GM10266 (cell line): ENCODE data around the gene ZNF536.

Source experiments
- DNase-seq: peaks from one replicate; pipeline ENCODE4 v3.0.0; 2012; ENCODE audit errors: extremely low spot score
- CTCF ChIP-seq: IDR thresholded peaks from 2 replicates; pipeline ENCODE4 v1.5.1; 2012; ENCODE audit warnings: mild to moderate bottlenecking, low read depth; ENCODE audit not compliant: control insufficient read depth, insufficient read depth; ENCODE audit errors: missing control alignments

Gene ZNF536

DNA sequence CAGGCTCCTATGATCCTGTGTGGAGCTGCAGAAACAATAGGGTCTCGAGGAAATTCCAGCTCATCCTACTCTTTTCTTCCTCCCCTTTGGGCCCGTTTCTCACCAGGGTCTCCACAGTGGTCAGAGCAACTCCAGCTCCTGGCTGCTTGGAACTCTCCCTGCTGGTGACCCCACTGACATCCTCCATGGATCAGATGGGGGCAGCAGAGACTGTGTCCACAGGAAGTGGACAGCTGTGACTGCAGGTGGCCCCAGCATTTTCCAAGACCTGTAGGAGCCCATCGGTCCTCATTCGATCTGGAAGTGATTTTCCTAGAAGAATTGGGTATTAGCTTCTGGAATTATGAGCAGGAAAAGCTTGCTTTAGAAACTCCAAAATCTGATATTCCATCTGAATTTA lies 208.5 kb downstream of the ZNF536 start:
- no peak for TF ChIP-seq CTCF
- DNase-seq = no peak

- DNase-seq = no peak
- no peak for TF ChIP-seq CTCF
Measured at GRCh38 chr19:30584090-30584489, 211.9 kb downstream of the ZNF536 start.

DNA sequence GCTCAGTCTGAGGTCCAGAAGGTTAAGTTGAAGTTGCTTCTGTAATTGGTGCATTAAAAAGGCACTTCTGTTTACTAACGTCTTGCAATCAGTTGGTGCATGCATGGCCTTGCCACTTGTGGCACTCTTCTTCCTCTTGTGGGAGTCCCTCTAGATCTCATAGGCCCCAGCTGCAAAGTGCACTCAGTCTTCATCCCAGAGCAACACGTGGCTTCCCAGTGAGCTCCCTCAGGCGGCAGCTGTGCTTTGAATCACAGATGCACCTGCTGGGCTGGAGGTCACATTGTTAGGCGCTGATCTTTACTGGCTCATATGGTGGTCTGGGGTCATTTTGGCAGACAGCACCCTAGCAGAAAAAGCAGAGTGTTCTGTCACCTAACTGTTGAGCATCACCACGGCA lies 215.7 kb downstream of the ZNF536 start:
- TF ChIP-seq CTCF = no peak
- DNase-seq = no peak

DNA sequence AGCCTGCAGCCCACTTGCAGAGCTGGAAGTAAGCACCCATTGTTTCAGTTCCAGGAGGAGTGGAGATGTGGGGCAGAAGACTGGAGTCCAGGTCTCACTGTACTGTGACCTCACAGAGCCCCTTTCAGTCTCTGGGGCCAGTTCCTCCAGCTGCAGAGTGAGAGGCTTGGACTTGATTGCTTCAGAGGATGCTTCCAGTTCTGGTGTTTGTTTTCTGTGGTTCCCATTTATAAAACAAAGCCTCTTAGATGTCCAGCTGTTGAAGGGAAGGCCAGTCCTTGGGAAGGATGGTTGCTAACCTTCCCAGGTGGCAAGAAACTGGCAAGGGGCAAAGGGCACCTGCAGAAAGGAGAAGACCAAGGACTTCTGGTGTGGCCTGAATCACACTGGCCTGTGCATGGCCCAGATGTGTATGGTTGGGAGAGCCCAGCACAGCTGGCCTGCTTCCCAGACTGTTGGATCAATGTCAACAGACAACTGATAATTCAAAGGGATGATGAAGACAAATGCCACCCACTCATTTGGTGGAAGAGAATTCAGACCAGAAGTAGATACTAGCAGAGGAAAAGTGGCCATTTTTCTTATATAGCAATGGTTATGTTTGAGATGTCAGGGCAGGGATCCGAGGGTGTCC lies 218.5 kb downstream of the ZNF536 start:
- no peak for DNase-seq
- no peak for TF ChIP-seq CTCF

- TF ChIP-seq CTCF = no peak
- no peak for DNase-seq
Measured at GRCh38 chr19:30593356-30593755, 221.2 kb downstream of the ZNF536 start.

GRCh38 chr19:30593975-30594745 lies 222.0 kb downstream of the ZNF536 start:
- no peak for DNase-seq
- TF ChIP-seq CTCF = no peak

DNA sequence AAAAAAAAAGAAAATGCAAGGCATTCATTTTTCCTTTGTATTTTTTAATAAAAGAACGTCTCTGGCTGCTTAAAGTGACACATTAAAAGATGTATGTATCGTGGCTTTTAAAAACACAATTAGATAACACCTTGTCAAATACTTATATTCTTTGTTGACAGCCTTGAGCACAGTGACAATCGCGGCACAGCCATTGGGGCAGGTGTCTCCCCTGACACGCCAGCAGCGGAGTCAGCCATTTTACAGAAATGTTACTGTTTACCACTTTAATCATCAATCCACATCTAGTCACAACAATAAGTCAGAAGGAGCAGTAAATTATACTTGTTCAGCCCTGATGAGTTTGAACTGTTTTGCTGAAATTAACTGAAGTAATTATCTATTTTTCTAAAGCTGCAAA lies 224.1 kb downstream of the ZNF536 start:
- TF ChIP-seq CTCF = no peak
- DNase-seq = no peak
